HCT116 (cell line): Measurements from ENCODE around the gene RYR3. TPM values are rescaled to one million over a fixed set of nuclear protein-coding genes. Genes with fewer than 3 reads are reported as not detected.

ENCODE experiments used
- ATAC-seq: fragments of 200-7000 bp; cut with Tn5 transposase; 2 replicates; pipeline ENCODE4 v1.9.1; 2020; ENCODE audit warnings: mild to moderate bottlenecking, moderate library complexity
- BruUV-seq: library from RNA; stranded (reverse); fragments of 400-500 nt; replicated peaks from 2 replicates; lab custom pipeline; 2021; lab: Mats Ljungman, UMichigan
- CTCF ChIA-PET: fragments of 300-600 bp; sonication (Branson Sonifier 250); formaldehyde crosslinking; loops from one replicate; lab custom pipeline; 2021; ENCODE audit warnings: antibody characterized with exemption; lab: Charles Lee
- POLR2A ChIA-PET: fragments of 300-600, 350-600 bp; sonication (Branson Sonifier 250); formaldehyde crosslinking; loops from one replicate; lab custom pipeline; 2021; ENCODE audit warnings: antibody characterized with exemption; lab: Charles Lee
- RAD21 ChIA-PET, 2 experiments: fragments of 300-600 bp; sonication (Branson Sonifier 250); formaldehyde crosslinking; loops; one replicate each; lab custom pipeline; 2023; ENCODE audit warnings: low total read pairs in 2 of 2; ENCODE audit not compliant: uncharacterized antibody in 2 of 2, unreplicated experiment in 2 of 2, low non-redundant PET in 1 of 2; lab: Charles Lee
- DNase-seq: peaks from one replicate; pipeline ENCODE4 v3.0.0-alpha.2; 2010; ENCODE audit warnings: low read depth, low spot score
- H2AFZ ChIP-seq: fragments of 200-600 bp; shearing (Covaris generic), sonication (generic); 2 replicates; pipeline ENCODE4 v1.6.1; 2017; ENCODE audit warnings: low read depth, mixed run types, mixed read lengths, antibody characterized with exemption, low read length; ENCODE audit not compliant: poor library complexity, severe bottlenecking
- H3K27ac ChIP-seq: 2 replicates; pipeline ENCODE4 v1.5.1; 2012; ENCODE audit warnings: low read depth, low read length
- H3K27me3 ChIP-seq: fragments of 200-600 bp; sonication (generic); 2 replicates; pipeline ENCODE4 v1.6.1; 2016; ENCODE audit warnings: mixed run types, low read length, mixed read lengths; ENCODE audit not compliant: insufficient read depth
- H3K36me3 ChIP-seq, 2 experiments: fragments of 200-500 bp in 1 of 2; fragments of 200-600 bp in 1 of 2; sonication (Bioruptor generic) in 1 of 2; sonication (generic) in 1 of 2; 2 replicates each; pipeline versions ENCODE4 v1.5.1 to v1.6.1; 2014 to 2016; ENCODE audit warnings: low read length in 2 of 2, inconsistent platforms in 1 of 2, mixed read lengths in 1 of 2, mixed run types in 1 of 2; ENCODE audit not compliant: insufficient read depth in 2 of 2, control insufficient read depth in 1 of 2
- H3K4me1 ChIP-seq, 2 experiments: fragments of 200-600 bp in 1 of 2; sonication (generic) in 1 of 2; 2 replicates each; pipeline versions ENCODE4 v1.5.1 to v1.6.1; 2012 to 2017; ENCODE audit warnings: low read length in 2 of 2, inconsistent platforms in 1 of 2, mild to moderate bottlenecking in 1 of 2, mixed read lengths in 1 of 2, mixed run types in 1 of 2, moderate library complexity in 1 of 2; ENCODE audit not compliant: insufficient read depth in 2 of 2, control insufficient read depth in 1 of 2
- H3K4me2 ChIP-seq: fragments of 200-600 bp; sonication (generic); 2 replicates; pipeline ENCODE4 v1.6.1; 2017; ENCODE audit warnings: mixed run types, low read length, mixed read lengths
- H3K4me3 ChIP-seq, 2 experiments: fragments of 200-600 bp in 1 of 2; sonication (generic) in 1 of 2; replicated peaks in 1 of 2; 2 replicates each; pipeline ENCODE4 v1.5.1; 2011 to 2016; ENCODE audit warnings: low read length in 2 of 2, control low read depth in 1 of 2, low read depth in 1 of 2, mild to moderate bottlenecking in 1 of 2, mixed read lengths in 1 of 2, mixed run types in 1 of 2
- H3K79me2 ChIP-seq: fragments of 200-600 bp; sonication (generic); 2 replicates; pipeline ENCODE4 v1.6.1; 2017; ENCODE audit warnings: mild to moderate bottlenecking, mixed run types, low read length, moderate library complexity, mixed read lengths; ENCODE audit not compliant: insufficient read depth
- H3K9ac ChIP-seq: fragments of 200-600 bp; sonication (generic); 2 replicates; pipeline ENCODE4 v1.6.1; 2016; ENCODE audit warnings: low read length, mixed read lengths
- H3K9me2 ChIP-seq: fragments of 200-600 bp; sonication (generic), shearing (Covaris generic); 2 replicates; pipeline ENCODE4 v1.6.1; 2017; ENCODE audit warnings: mixed run types, mild to moderate bottlenecking, moderate library complexity; ENCODE audit not compliant: insufficient read depth
- H3K9me3 ChIP-seq, 2 experiments: fragments of 200-500 bp in 1 of 2; fragments of 200-600 bp in 1 of 2; sonication (Bioruptor generic) in 1 of 2; sonication (generic) in 1 of 2; 2 replicates each; pipeline ENCODE4 v1.6.1; 2014 to 2017; ENCODE audit warnings: low read length in 2 of 2, mixed read lengths in 2 of 2, inconsistent platforms in 1 of 2, low read depth in 1 of 2, mild to moderate bottlenecking in 1 of 2, mixed run types in 1 of 2, moderate library complexity in 1 of 2; ENCODE audit not compliant: control insufficient read depth in 1 of 2, insufficient read depth in 1 of 2
- H4K20me1 ChIP-seq: fragments of 200-600 bp; sonication (generic), shearing (Covaris generic); 2 replicates; pipeline ENCODE4 v1.6.1; 2017; ENCODE audit warnings: mixed run types, mild to moderate bottlenecking, moderate library complexity; ENCODE audit not compliant: insufficient read depth
- ATF3 ChIP-seq: IDR thresholded peaks from 2 replicates; pipeline ENCODE4 v1.6.1; 2012
- CTCF ChIP-seq, 3 experiments: fragments of 200-600 bp in 1 of 3; sonication (generic) in 1 of 3; IDR thresholded peaks in 2 of 3; conservative IDR thresholded peaks in 1 of 3; 2 replicates each; pipeline ENCODE4 v1.5.1; 2012 to 2017; ENCODE audit warnings: low read depth in 2 of 3, low read length in 2 of 3, antibody characterized with exemption in 1 of 3, borderline replicate concordance in 1 of 3, control low read depth in 1 of 3, mild to moderate bottlenecking in 1 of 3, mixed read lengths in 1 of 3, mixed run types in 1 of 3, moderate library complexity in 1 of 3; ENCODE audit not compliant: insufficient read depth in 1 of 3
- EGR1 ChIP-seq: IDR thresholded peaks from 2 replicates; pipeline ENCODE4 v1.6.1; 2012; ENCODE audit warnings: low read depth
- ELF1 ChIP-seq: IDR thresholded peaks from 2 replicates; pipeline ENCODE4 v1.6.1; 2012; ENCODE audit warnings: low read depth, borderline replicate concordance
- EZH2 ChIP-seq: fragments of 200-600 bp; sonication (generic); IDR thresholded peaks from 2 replicates; pipeline ENCODE4 v1.6.1; 2017; ENCODE audit warnings: antibody characterized with exemption, mixed run types
- EZH2phosphoT487 ChIP-seq: fragments of 200-600 bp; IDR thresholded peaks from 2 replicates; pipeline ENCODE4 v1.6.1; 2018; ENCODE audit warnings: antibody characterized with exemption, borderline replicate concordance
- FOSL1 ChIP-seq: IDR thresholded peaks from 2 replicates; pipeline ENCODE4 v1.6.1; 2012; ENCODE audit warnings: low read depth
- MAX ChIP-seq: IDR thresholded peaks from 2 replicates; pipeline ENCODE4 v1.6.1; 2012
- POLR2A ChIP-seq: IDR thresholded peaks from 2 replicates; pipeline ENCODE4 v1.7.0; 2011; ENCODE audit warnings: borderline replicate concordance; ENCODE audit not compliant: insufficient read depth, insufficient read length; ENCODE audit errors: extremely low read depth
- POLR2AphosphoS5 ChIP-seq: IDR thresholded peaks from 2 replicates; pipeline ENCODE4 v1.6.1; 2011; ENCODE audit warnings: mild to moderate bottlenecking, low read depth, low read length, moderate library complexity
- RAD21 ChIP-seq: IDR thresholded peaks from 2 replicates; pipeline ENCODE4 v1.6.1; 2012; ENCODE audit warnings: low read depth, mild to moderate bottlenecking
- SIN3A ChIP-seq: IDR thresholded peaks from 2 replicates; pipeline ENCODE4 v1.6.1; 2012; ENCODE audit warnings: low read depth
- SP1 ChIP-seq: IDR thresholded peaks from 2 replicates; pipeline ENCODE4 v1.6.1; 2012; ENCODE audit warnings: low read depth
- SRF ChIP-seq: IDR thresholded peaks from 2 replicates; pipeline ENCODE4 v1.6.1; 2012; ENCODE audit warnings: low read depth
- TCF7L2 ChIP-seq: IDR thresholded peaks from 2 replicates; pipeline ENCODE4 v1.7.0; 2011; ENCODE audit warnings: borderline replicate concordance, inconsistent platforms; ENCODE audit not compliant: insufficient read depth, insufficient read length; ENCODE audit errors: extremely low read depth
- YY1 ChIP-seq: IDR thresholded peaks from 2 replicates; pipeline ENCODE4 v1.6.1; 2011; ENCODE audit warnings: low read length, low read depth, moderate library complexity, mild to moderate bottlenecking; ENCODE audit not compliant: insufficient replicate concordance; ENCODE audit errors: extremely low read depth
- ZBTB33 ChIP-seq: IDR thresholded peaks from 2 replicates; pipeline ENCODE4 v1.6.1; 2011; ENCODE audit warnings: mild to moderate bottlenecking, low read length, moderate library complexity; ENCODE audit not compliant: insufficient replicate concordance; ENCODE audit errors: extremely low read depth
- ZFX ChIP-seq: fragments of 450-650 bp; IDR thresholded peaks from 2 replicates; pipeline ENCODE4 v1.6.1; 2017
- ZNF274 ChIP-seq: fragments of 200-500 bp; sonication (Bioruptor generic); IDR thresholded peaks from 2 replicates; pipeline ENCODE4 v1.6.1; 2014; ENCODE audit warnings: mild to moderate bottlenecking, low read depth, low read length, inconsistent platforms
- intact Hi-C: fragments of 100-400 bp; cut with micrococcal nuclease; formaldehyde crosslinking; loops from 2 replicates; pipeline ENCODE4 v1.10.0; 2022
- total RNA-seq: library from RNA; stranded (reverse); gene quantifications from one replicate; pipeline ENCODE4 v1.2.1, GENCODE V29; 2021; ENCODE audit not compliant: unreplicated experiment

Gene RYR3
- total RNA-seq, 1 experiment from 2014 or later = not detected

GRCh38 chr15:33612721-33613304 is 302.0 kb downstream of the RYR3 start:
- BruUV-seq = no TSS peak
- CTCF ChIA-PET = no interaction called here
- POLR2A ChIA-PET = no interaction called here
- Histone ChIP-seq H3K9me3 (no peaks in the 10 kb centered on the region), H3K9me2 (no peaks in the 10 kb centered on the region), H2AFZ (no peak overlapping the region), H3K27me3 (peaks cover 40% of the 10 kb centered on the region), H3K4me1 (no peaks in the 10 kb centered on the region), H3K9ac (no peak overlapping the region), H3K36me3 (no peaks in the 10 kb centered on the region), H3K4me2 (no peak overlapping the region), H3K27ac (no peak overlapping the region), H4K20me1 (no peaks in the 10 kb centered on the region), H3K4me3 (no peak overlapping the region), H3K79me2 (no peaks in the 10 kb centered on the region)
- RAD21 ChIA-PET = no interaction called here
- DNase-seq = no peak
- no peak for ATAC-seq
- TF ChIP-seq EGR1 (no peak), TCF7L2 (no peak), FOSL1 (no peak), CTCF (IDR thresholded peaks at IDR 0.05 in 2 of 3, conservative IDR thresholded peaks at IDR 0.05 in 1 of 3; ENCODE audit: borderline replicate concordance in 1 of 3, insufficient read depth in 1 of 3, low read depth in 2 of 3, low read length in 2 of 3) (no peak), SIN3A (no peak), ELF1 (no peak), EZH2phosphoT487 (no peak), ZNF274 (no peak), ZBTB33 (no peak), MAX (no peak), ATF3 (no peak), EZH2 (no peak), ZFX (no peak), YY1 (no peak), RAD21 (no peak), SRF (no peak), POLR2AphosphoS5 (no peak), POLR2A (no peak), SP1 (no peak)
- intact Hi-C loops = no loop called here
